Esophagus muscularis mucosa (tissue), 3 donors: Measurements from ENCODE around the gene CYP46A1.

Source experiments
- POLR2A ChIP-seq: fragments of 450-650 bp; IDR thresholded peaks from one replicate; pipeline ENCODE4 v1.6.1; 2017; ENCODE audit warnings: antibody characterized with exemption, moderate library complexity, mild to moderate bottlenecking, low read depth
- POLR2AphosphoS5 ChIP-seq, 2 donors: sonication (generic); formaldehyde crosslinking; IDR thresholded peaks; one replicate each; pipeline ENCODE4 v1.6.1; 2017; ENCODE audit warnings: antibody characterized with exemption in 2 of 2
- TF ChIP-seq, protein P1 (sequence below), 3 experiments: fragments of 200-600 bp in 2 of 3; fragments of 450-650 bp in 1 of 3; sonication (generic) in 2 of 3; IDR thresholded peaks; one replicate each; pipeline ENCODE4 v1.5.1; 2017 to 2019; ENCODE audit warnings: antibody characterized with exemption in 3 of 3, mild to moderate bottlenecking in 2 of 3, moderate library complexity in 1 of 3

GRCh38 chr14:99676657-99677056 lies 7.4 kb upstream of the CYP46A1 start:
- TF ChIP-seq, protein P1, sequence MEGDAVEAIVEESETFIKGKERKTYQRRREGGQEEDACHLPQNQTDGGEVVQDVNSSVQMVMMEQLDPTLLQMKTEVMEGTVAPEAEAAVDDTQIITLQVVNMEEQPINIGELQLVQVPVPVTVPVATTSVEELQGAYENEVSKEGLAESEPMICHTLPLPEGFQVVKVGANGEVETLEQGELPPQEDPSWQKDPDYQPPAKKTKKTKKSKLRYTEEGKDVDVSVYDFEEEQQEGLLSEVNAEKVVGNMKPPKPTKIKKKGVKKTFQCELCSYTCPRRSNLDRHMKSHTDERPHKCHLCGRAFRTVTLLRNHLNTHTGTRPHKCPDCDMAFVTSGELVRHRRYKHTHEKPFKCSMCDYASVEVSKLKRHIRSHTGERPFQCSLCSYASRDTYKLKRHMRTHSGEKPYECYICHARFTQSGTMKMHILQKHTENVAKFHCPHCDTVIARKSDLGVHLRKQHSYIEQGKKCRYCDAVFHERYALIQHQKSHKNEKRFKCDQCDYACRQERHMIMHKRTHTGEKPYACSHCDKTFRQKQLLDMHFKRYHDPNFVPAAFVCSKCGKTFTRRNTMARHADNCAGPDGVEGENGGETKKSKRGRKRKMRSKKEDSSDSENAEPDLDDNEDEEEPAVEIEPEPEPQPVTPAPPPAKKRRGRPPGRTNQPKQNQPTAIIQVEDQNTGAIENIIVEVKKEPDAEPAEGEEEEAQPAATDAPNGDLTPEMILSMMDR (IDR thresholded peaks at IDR 0.05), result no peak
- no peak for TF ChIP-seq POLR2A
- no peak for TF ChIP-seq POLR2AphosphoS5 (IDR thresholded peaks at IDR 0.05)
